Measurements from ENCODE around the gene KRTAP2-1.
"Not testable (repeated sequence)": the region's sequence is repeated elsewhere in the genome, so short reads cannot be mapped to it uniquely, and the experiment has no call there.

Gene KRTAP2-1

GRCh38 chr17:41046735-41047465, at the start of gene KRTAP2-1:
TSS of gene KRTAP2-1 (minus strand) at chr17:41047316. CDS start at chr17:41047267, 49 bp downstream.
- not testable (repeated sequence) for DNase-seq

GRCh38 chr17:41096055-41096454, 48.9 kb upstream of the KRTAP2-1 start:
- DNase-seq: no peak

- DNase-seq: not testable (repeated sequence)
Observed at GRCh38 chr17:41088760-41089352, 41.7 kb upstream of the KRTAP2-1 start.

- DNase-seq: not testable (repeated sequence)
Observed at GRCh38 chr17:41084100-41084856, 37.2 kb upstream of the KRTAP2-1 start, which contains the start of gene KRTAP4-7. TSS of gene KRTAP4-7 (plus strand) at chr17:41084150. CDS start at chr17:41084207, 57 bp downstream.

- not testable (repeated sequence) for DNase-seq
Observed at GRCh38 chr17:41083427-41083826, 36.3 kb upstream of the KRTAP2-1 start.

GRCh38 chr17:41082626-41083025, 35.5 kb upstream of the KRTAP2-1 start:
- DNase-seq: no peak

GRCh38 chr17:41076788-41077187, 29.7 kb upstream of the KRTAP2-1 start:
- DNase-seq: no peak

- DNase-seq: no peak
Observed at GRCh38 chr17:41073676-41074075, 26.6 kb upstream of the KRTAP2-1 start.

- no peak for DNase-seq
Observed at GRCh38 chr17:41071606-41072360, 24.7 kb upstream of the KRTAP2-1 start.

- DNase-seq: no peak
Observed at GRCh38 chr17:41069031-41069430, 21.9 kb upstream of the KRTAP2-1 start.

GRCh38 chr17:41067281-41067680, 20.2 kb upstream of the KRTAP2-1 start:
- DNase-seq: no peak

GRCh38 chr17:41065829-41066624, 18.9 kb upstream of the KRTAP2-1 start, which contains the start of gene KRTAP2-4:
TSS of gene KRTAP2-4 (minus strand) at chr17:41065879. CDS start at chr17:41065845, 34 bp downstream.
- no peak for DNase-seq

GRCh38 chr17:41065016-41065689, 18.0 kb upstream of the KRTAP2-1 start:
- not testable (repeated sequence) for DNase-seq

GRCh38 chr17:41064301-41064700, 17.2 kb upstream of the KRTAP2-1 start:
- no peak for DNase-seq

GRCh38 chr17:41063449-41063848, 16.3 kb upstream of the KRTAP2-1 start:
- no peak for DNase-seq

GRCh38 chr17:41061964-41062363, 14.8 kb upstream of the KRTAP2-1 start:
- no peak for DNase-seq

GRCh38 chr17:41060052-41060604, 13.0 kb upstream of the KRTAP2-1 start, which contains the start of gene KRTAP2-3:
TSS of gene KRTAP2-3 (minus strand) at chr17:41060114. CDS start at chr17:41060050, 64 bp downstream.
- DNase-seq: no peak

- not testable (repeated sequence) for DNase-seq
Observed at GRCh38 chr17:41059276-41060051, 12.3 kb upstream of the KRTAP2-1 start.

GRCh38 chr17:41058741-41059140, 11.6 kb upstream of the KRTAP2-1 start:
- no peak for DNase-seq

GRCh38 chr17:41057547-41057946, 10.4 kb upstream of the KRTAP2-1 start:
- DNase-seq: no peak
